Right renal pelvis (tissue), 4 donors: Measurements from ENCODE around the gene INPP5B. TPM values are rescaled to one million over a fixed set of nuclear protein-coding genes. Genes with fewer than 3 reads are reported as not detected.
"Not testable (repeated sequence)": the region's sequence is repeated elsewhere in the genome, so short reads cannot be mapped to it uniquely, and the experiment has no call there.

ENCODE experiments used
- DNase-seq, 4 donors: peaks; one replicate each; pipeline ENCODE4 v3.0.0-alpha.2; 2013; ENCODE audit warnings: low read depth in 4 of 4, low spot score in 3 of 4, missing footprints in 1 of 4
- polyA plus RNA-seq, 4 donors: library from polyadenylated mRNA; unstranded; fragments of 120-200 nt; gene quantifications; one replicate each; pipeline ENCODE4 v1.2.1, GENCODE V29; 2013; ENCODE audit not compliant: insufficient read length in 4 of 4

INPP5B gene
- 10 to 100 TPM; 16.3 to 21.7 (median 19.1) TPM for polyA plus RNA-seq

GRCh38 chr1:37946703-37947360 is at the start of gene INPP5B:
Gene INPP5B, minus strand, starts transcription at chr1:37947053. Its CDS starts 745 bp downstream, at chr1:37946308.
- DNase-seq: peak; percentile 65 to 77 (median 66)

GRCh38 chr1:37995751-37996345 is 49.0 kb upstream of the INPP5B start:
- DNase-seq: peak in 3 of 4 donors; percentile 72 to 79 (median 73)

GRCh38 chr1:37994886-37995566 is 48.2 kb upstream of the INPP5B start:
- DNase-seq: no peak

- no peak for DNase-seq
Measured at GRCh38 chr1:37989361-37989930, 42.6 kb upstream of the INPP5B start.

GRCh38 chr1:37987679-37988078 is 40.8 kb upstream of the INPP5B start:
- DNase-seq: no peak

GRCh38 chr1:37983546-37983945 is 36.7 kb upstream of the INPP5B start:
- DNase-seq: no peak

GRCh38 chr1:37978541-37978940 is 31.7 kb upstream of the INPP5B start:
- no peak for DNase-seq

GRCh38 chr1:37975083-37975482 is 28.2 kb upstream of the INPP5B start:
- DNase-seq: not testable (repeated sequence)

GRCh38 chr1:37974567-37974966 is 27.7 kb upstream of the INPP5B start:
- no peak for DNase-seq

GRCh38 chr1:37973684-37974083 is 26.8 kb upstream of the INPP5B start:
- DNase-seq: not testable (repeated sequence)

GRCh38 chr1:37965301-37965700 is 18.4 kb upstream of the INPP5B start:
- DNase-seq: no peak

GRCh38 chr1:37964106-37964505 is 17.3 kb upstream of the INPP5B start:
- DNase-seq: not testable (repeated sequence)

- no peak for DNase-seq
Measured at GRCh38 chr1:37958690-37959089, 11.8 kb upstream of the INPP5B start.

GRCh38 chr1:37955685-37956084 is 8.8 kb upstream of the INPP5B start:
- DNase-seq: no peak

- no peak for DNase-seq
Measured at GRCh38 chr1:37954316-37954971, 7.6 kb upstream of the INPP5B start.

- DNase-seq: no peak
Measured at GRCh38 chr1:37952738-37953137, 5.9 kb upstream of the INPP5B start.

GRCh38 chr1:37951783-37952624 is 5.2 kb upstream of the INPP5B start:
- DNase-seq: no peak

- no peak for DNase-seq
Measured at GRCh38 chr1:37951041-37951782, 4.4 kb upstream of the INPP5B start.

GRCh38 chr1:37949524-37950152 is 2.8 kb upstream of the INPP5B start:
- no peak for DNase-seq
